H1 (cell line): ENCODE results near the gene SNRK. TPM values are rescaled to one million over a fixed set of nuclear protein-coding genes. Genes with fewer than 3 reads are reported as not detected.

ENCODE experiments used
- ASH2L ChIP-seq: fragments of 200-600, 300-600 bp; sonication (generic); IDR thresholded peaks from one replicate; pipeline ENCODE4 v1.7.1; 2017; ENCODE audit warnings: low read length
- BACH1 ChIP-seq: IDR thresholded peaks from 2 replicates; pipeline ENCODE4 v1.6.1; 2012; ENCODE audit warnings: low read length, improper control_type of control experiment
- CBX5 ChIP-seq: fragments of 300-800, 300-1000 bp; sonication (generic); IDR thresholded peaks from 2 replicates; pipeline ENCODE4 v1.7.1; 2016; ENCODE audit warnings: antibody characterized with exemption, low read length, low read depth
- CTCF ChIP-seq, 3 experiments: IDR thresholded peaks; 1 replicate in 2 of 3; 2 replicates in 1 of 3; pipeline versions ENCODE4 v1.5.1 to v1.6.1; 2011; ENCODE audit warnings: low read length in 3 of 3, mild to moderate bottlenecking in 3 of 3, inconsistent platforms in 2 of 3, low read depth in 1 of 3, moderate library complexity in 1 of 3; ENCODE audit not compliant: insufficient read depth in 1 of 3; ENCODE audit errors: control extremely low read depth in 1 of 3
- E2F6 ChIP-seq: IDR thresholded peaks from 2 replicates; pipeline ENCODE4 v1.6.1; 2012; ENCODE audit warnings: inconsistent platforms
- EP300 ChIP-seq, 2 experiments: IDR thresholded peaks; 1 replicate in 1 of 2; 2 replicates in 1 of 2; pipeline ENCODE4 v1.6.1; 2011 to 2012; ENCODE audit warnings: low read depth in 2 of 2, low read length in 2 of 2, mild to moderate bottlenecking in 2 of 2, borderline replicate concordance in 1 of 2, inconsistent platforms in 1 of 2, moderate library complexity in 1 of 2
- KDM5A ChIP-seq: fragments of 200-600 bp; IDR thresholded peaks from 2 replicates; pipeline ENCODE4 v1.7.1; 2012; ENCODE audit warnings: mild to moderate bottlenecking, low read length, inconsistent platforms, mixed read lengths
- MAFK ChIP-seq: IDR thresholded peaks from 2 replicates; pipeline ENCODE4 v1.6.1; 2012; ENCODE audit warnings: low read depth, mild to moderate bottlenecking, improper control_type of control experiment, low read length
- PHF8 ChIP-seq: fragments of 200-600 bp; sonication (generic); conservative IDR thresholded peaks from 2 replicates; pipeline ENCODE4 v1.7.1; 2012; ENCODE audit warnings: low read depth, mild to moderate bottlenecking, inconsistent platforms, low read length, moderate library complexity
- POLR2A ChIP-seq, 2 experiments: IDR thresholded peaks; 1 replicate in 1 of 2; 2 replicates in 1 of 2; pipeline ENCODE4 v1.6.1; 2011; ENCODE audit warnings: low read depth in 2 of 2, low read length in 2 of 2, mild to moderate bottlenecking in 2 of 2; ENCODE audit errors: control extremely low read depth in 1 of 2
- POLR2AphosphoS5 ChIP-seq: IDR thresholded peaks from 2 replicates; pipeline ENCODE4 v1.6.1; 2011; ENCODE audit warnings: low read depth, low read length
- POU5F1 ChIP-seq: IDR thresholded peaks from 2 replicates; pipeline ENCODE4 v1.6.1; 2011; ENCODE audit warnings: low read depth, mild to moderate bottlenecking, low read length, moderate library complexity
- RAD21 ChIP-seq, 2 experiments: IDR thresholded peaks in 1 of 2; conservative IDR thresholded peaks in 1 of 2; 2 replicates each; pipeline ENCODE4 v1.6.1; 2011; ENCODE audit warnings: low read depth in 2 of 2, low read length in 2 of 2, improper control_type of control experiment in 1 of 2, inconsistent platforms in 1 of 2, mild to moderate bottlenecking in 1 of 2, moderate library complexity in 1 of 2
- RBBP5 ChIP-seq: IDR thresholded peaks from 2 replicates; pipeline ENCODE4 v1.7.1; 2012; ENCODE audit warnings: low read depth, mild to moderate bottlenecking, inconsistent platforms, low read length, moderate library complexity, borderline replicate concordance
- RNF2 ChIP-seq: fragments of 200-900, 300-1000 bp; sonication (generic); IDR thresholded peaks from 2 replicates; pipeline ENCODE4 v1.7.1; 2016; ENCODE audit warnings: borderline replicate concordance, low read depth, mild to moderate bottlenecking, antibody characterized with exemption, low read length; ENCODE audit not compliant: poor library complexity, severe bottlenecking; ENCODE audit errors: missing control alignments
- SP4 ChIP-seq: IDR thresholded peaks from 2 replicates; pipeline ENCODE4 v1.6.1; 2012; ENCODE audit warnings: low read length, inconsistent platforms
- TAF1 ChIP-seq: IDR thresholded peaks from 2 replicates; pipeline ENCODE4 v1.6.1; 2011; ENCODE audit warnings: mild to moderate bottlenecking, low read depth, low read length
- USF2 ChIP-seq: IDR thresholded peaks from 2 replicates; pipeline ENCODE4 v1.6.1; 2011; ENCODE audit warnings: low read length, improper control_type of control experiment
- YY1 ChIP-seq: IDR thresholded peaks from 2 replicates; pipeline ENCODE4 v1.6.1; 2011; ENCODE audit warnings: low read depth, mild to moderate bottlenecking, low read length
- ZNF274 ChIP-seq: IDR thresholded peaks from 2 replicates; pipeline ENCODE4 v1.7.0; 2012; ENCODE audit warnings: low read length, borderline replicate concordance; ENCODE audit errors: extremely low read depth
- polyA plus RNA-seq, 7 experiments: library from polyadenylated mRNA; depleted of rRNA in 3 of 7; stranded (reverse) in 5 of 7; unstranded in 2 of 7; fragments of >200 nt in 5 of 7; fragments of 200-250 nt in 2 of 7; gene quantifications; 1 replicate in 5 of 7; 2 replicates in 1 of 7; 4 replicates in 1 of 7; pipeline versions ENCODE4 v1.2.1 to v1.2.3, GENCODE V29; 2011 to 2013; ENCODE audit warnings: missing spikeins in 2 of 7, mixed read lengths in 2 of 7
- total RNA-seq: library from RNA; stranded (reverse); fragmentation: NEBNext Ultra II Directional; extraction: Animal tissue kit (Norgen Biotek cat#: 25700); gene quantifications from 2 replicates; pipeline ENCODE4 v1.2.1, GENCODE V29; 2021

The SNRK gene
- total and polyA plus RNA-seq, 2 of the 8 experiments (the other 6 are each of a cell fraction or from before 2014, with no cell fraction given) = 4.4 to 11.7 TPM

GRCh38 chr3:43286115-43286840 lies at the start of gene SNRK (continued):
- no peak for TF ChIP-seq CTCF (IDR thresholded peaks at IDR 0.05; ENCODE audit: control extremely low read depth in 1 of 3, insufficient read depth in 1 of 3, low read depth in 1 of 3, low read length in 3 of 3)
- peak; percentile 67; the same call in 1 of the 2 replicates for TF ChIP-seq RBBP5
- no peak for TF ChIP-seq YY1
- no peak; a peak in 1 of 3 replicates for TF ChIP-seq EP300 (IDR thresholded peaks at IDR 0.05; ENCODE audit: borderline replicate concordance in 1 of 2, low read depth in 2 of 2, low read length in 2 of 2)
- no peak for TF ChIP-seq BACH1
- no peak for TF ChIP-seq POU5F1
- peak; percentile 56 for TF ChIP-seq PHF8
- no peak for TF ChIP-seq MAFK
- TF ChIP-seq SP4 = no peak
- TF ChIP-seq RNF2 = no peak
- peak; percentile 55 for TF ChIP-seq ASH2L
- TF ChIP-seq RAD21 (IDR thresholded peaks at IDR 0.05 in 1 of 2, conservative IDR thresholded peaks at IDR 0.05 in 1 of 2; ENCODE audit: low read depth in 2 of 2, low read length in 2 of 2) = no peak
- no peak for TF ChIP-seq USF2
- TF ChIP-seq POLR2AphosphoS5 = peak; percentile 38; the same call in 1 of the 2 replicates
- TF ChIP-seq TAF1 = peak; percentile 79
- no peak for TF ChIP-seq ZNF274
- no peak for TF ChIP-seq CBX5
- peak in 1 of 2 experiments; percentile 11; a peak in 1 of 3 replicates for TF ChIP-seq POLR2A (IDR thresholded peaks at IDR 0.05; ENCODE audit: control extremely low read depth in 1 of 2, low read depth in 2 of 2, low read length in 2 of 2)
- TF ChIP-seq KDM5A = no peak
- TF ChIP-seq E2F6 = peak; percentile 92
